Adrenal gland (tissue), 5 donors: ENCODE measurements around the gene MEIS3.

Experiments used
- CTCF ChIP-seq, 6 experiments: fragments of 450-650 bp in 4 of 6; fragments of 200-600 bp in 2 of 6; sonication (generic) in 1 of 6; IDR thresholded peaks; 1 replicate in 5 of 6; 2 replicates in 1 of 6; pipeline versions ENCODE4 v1.5.1 to v1.8.0; 2016 to 2021; ENCODE audit warnings: antibody characterized with exemption in 6 of 6, mild to moderate bottlenecking in 2 of 6, moderate library complexity in 1 of 6
- POLR2A ChIP-seq, 2 donors: fragments of 450-650 bp; IDR thresholded peaks; one replicate each; pipeline ENCODE4 v1.6.1; 2017; ENCODE audit warnings: antibody characterized with exemption in 2 of 2, mild to moderate bottlenecking in 2 of 2, moderate library complexity in 1 of 2
- donor health status: DM: no; HTN: no; CAD: no.

- TF ChIP-seq POLR2A (IDR thresholded peaks at IDR 0.05), result no peak
- no peak for TF ChIP-seq CTCF (IDR thresholded peaks at IDR 0.05)
Observed at GRCh38 chr19:47445937-47446402, 26.6 kb upstream of the MEIS3 start.
